RCC 7860 (cell line): ENCODE data around the gene JAK3.
"Not testable (repeated sequence)": the region's sequence is repeated elsewhere in the genome, so short reads cannot be mapped to it uniquely, and the experiment has no call there.

ENCODE experiments used
- DNase-seq: peaks from one replicate; pipeline ENCODE4 v3.0.0-alpha.2; 2015; ENCODE audit warnings: low spot score
- FAIRE-seq: peaks from 2 replicates; lab custom pipeline; 2012; peaks lifted over from hg19 to GRCh38; lab: Jason Lieb, UNC

JAK3 gene

DNA sequence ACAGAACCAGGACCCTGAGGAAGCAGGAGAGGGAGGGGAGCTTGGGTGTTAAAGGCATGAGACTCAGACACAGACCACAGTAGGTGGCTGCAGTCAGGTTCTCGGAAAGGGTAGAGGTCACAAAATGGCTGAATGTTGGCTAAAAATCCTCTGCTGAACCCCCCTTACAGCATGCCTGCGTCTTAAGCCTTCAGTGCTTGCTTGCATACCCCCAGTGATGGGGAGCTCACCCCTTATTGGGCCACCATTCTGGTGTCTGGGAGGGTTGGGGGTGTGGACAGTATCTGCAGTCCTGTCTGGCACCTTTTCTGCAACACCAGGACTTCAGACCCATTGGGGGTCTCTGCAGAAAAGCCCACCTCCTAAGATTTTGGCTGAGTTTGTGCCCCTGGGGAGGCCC lies 67.0 kb downstream of the JAK3 start:
- FAIRE-seq (no peak), DNase-seq (no peak)

DNA sequence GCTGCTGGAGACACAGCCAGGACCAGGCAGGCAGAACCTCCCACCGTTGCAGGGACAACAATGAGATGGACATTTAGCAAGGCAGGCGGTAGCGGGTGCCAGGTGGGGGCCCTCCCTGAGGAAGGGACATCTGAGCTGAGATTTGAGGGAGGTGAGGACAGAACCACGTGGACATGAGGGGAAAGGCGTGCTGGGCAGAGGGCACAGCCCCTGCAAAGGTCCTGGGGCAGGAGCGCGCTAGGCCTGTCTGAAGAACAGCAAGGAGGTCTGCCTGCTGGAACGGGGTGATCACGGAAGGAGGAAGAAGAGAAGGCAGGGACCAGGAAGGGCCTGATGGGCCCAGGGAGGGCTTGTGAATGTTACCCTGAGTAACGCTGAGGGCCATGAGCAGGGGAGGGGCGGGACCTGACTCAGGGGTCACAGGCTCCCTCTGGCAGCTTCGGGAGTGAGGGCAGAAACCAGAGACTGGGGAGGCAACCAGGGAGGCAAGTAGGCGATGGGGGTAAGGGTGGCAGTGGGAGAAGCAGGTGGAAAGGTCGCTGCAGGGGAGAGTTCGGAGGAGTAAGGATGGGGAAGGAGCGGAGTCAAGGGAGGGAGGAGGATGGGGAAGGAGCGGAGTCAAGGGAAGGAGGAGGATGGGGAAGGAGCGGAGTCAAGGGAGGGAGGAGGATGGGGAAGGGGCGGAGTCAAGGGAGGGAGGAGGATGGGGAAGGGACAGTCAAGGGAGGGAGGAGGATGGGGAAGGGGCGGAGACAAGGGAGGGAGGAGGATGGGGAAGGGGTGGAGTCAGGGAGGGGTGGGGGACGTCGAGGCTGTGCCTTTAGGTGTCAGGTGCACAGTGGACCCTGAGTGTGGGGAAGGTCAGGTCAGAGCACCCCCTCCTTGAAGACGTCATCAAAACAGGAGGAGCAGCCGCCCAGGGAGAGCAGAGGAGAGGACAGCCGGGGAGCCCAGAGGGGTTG lies 68.5 kb downstream of the JAK3 start:
- DNase-seq: no peak
- FAIRE-seq: no peak

DNA sequence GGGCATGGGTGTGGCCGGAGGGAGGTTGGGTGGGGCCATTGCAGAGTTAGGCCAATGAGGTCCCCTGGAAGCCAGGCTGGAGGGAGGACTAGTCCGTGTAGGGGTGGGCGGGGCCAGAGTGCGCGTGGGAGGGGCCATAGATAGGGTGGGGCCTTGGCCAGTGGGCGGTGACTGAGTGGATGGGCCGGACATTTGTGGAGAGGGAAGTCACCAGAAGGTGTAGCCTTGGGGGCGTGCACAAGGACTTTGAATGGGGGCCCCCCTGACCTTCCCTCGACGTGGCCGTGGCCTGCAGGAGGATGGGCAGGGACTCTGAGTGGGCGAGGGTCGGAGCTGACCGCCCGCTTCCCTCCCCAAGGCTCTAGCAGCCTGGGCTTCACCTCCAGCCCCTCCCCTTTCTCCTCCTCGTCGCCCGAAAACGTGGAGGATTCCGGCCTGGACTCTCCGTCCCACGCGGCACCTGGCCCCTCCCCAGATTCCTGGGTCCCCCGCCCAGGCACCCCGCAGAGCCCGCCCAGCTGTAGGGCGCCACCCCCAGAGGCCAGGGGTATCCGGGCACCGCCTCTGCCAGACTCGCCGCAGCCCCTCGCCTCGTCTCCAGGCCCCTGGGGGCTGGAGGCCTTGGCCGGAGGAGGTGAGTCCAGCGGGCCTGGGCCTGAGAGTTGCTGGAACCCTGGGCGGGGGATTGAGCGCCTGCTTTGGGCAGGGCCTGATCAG lies 69.4 kb downstream of the JAK3 start:
- no peak for FAIRE-seq
- DNase-seq: no peak

DNA sequence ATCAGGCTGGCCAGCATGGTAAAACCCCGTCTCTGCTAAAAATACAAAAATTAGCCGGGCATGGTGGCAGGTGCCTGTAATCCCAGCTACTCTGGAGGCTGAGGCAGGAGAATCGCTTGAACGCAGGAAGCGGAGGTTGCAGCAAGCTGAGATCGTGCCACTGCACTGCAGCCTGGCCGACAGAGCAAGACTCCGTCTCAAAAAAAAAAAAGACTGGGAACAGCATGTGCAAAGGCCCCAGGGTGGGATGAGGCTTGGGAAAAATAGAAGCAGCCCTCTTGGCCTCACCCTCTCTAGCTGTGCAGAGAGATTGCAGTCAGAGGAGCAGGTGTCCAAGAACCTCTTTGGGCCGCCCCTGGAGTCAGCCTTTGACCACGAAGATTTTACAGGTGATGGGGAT lies 69.9 kb downstream of the JAK3 start:
- not testable (repeated sequence) for FAIRE-seq, DNase-seq

GRCh38 chr19:17775991-17776803 lies 71.6 kb downstream of the JAK3 start:
- FAIRE-seq (no peak), DNase-seq (no peak)

GRCh38 chr19:17775245-17775927 lies 72.4 kb downstream of the JAK3 start:
- DNase-seq (no peak), FAIRE-seq (no peak)
